Kidney epithelial cell (primary cell): Measurements from ENCODE around the gene RESP18. TPM values are rescaled to one million over a fixed set of nuclear protein-coding genes. Genes with fewer than 3 reads are reported as not detected.
"Not testable (repeated sequence)": the region's sequence is repeated elsewhere in the genome, so short reads cannot be mapped to it uniquely, and the experiment has no call there.

Experiments
- DNase-seq: peaks from one replicate; pipeline ENCODE4 v3.0.0-alpha.2; 2010; ENCODE audit warnings: low read depth
- H3K27me3 ChIP-seq: 2 replicates; pipeline ENCODE4 v1.6.0; 2011; ENCODE audit warnings: low read length; ENCODE audit not compliant: control insufficient read depth, insufficient read depth
- H3K36me3 ChIP-seq: 2 replicates; pipeline ENCODE4 v1.5.1; 2011; ENCODE audit warnings: low read length; ENCODE audit not compliant: control insufficient read depth, insufficient read depth
- H3K4me3 ChIP-seq: 2 replicates; pipeline ENCODE4 v1.5.1; 2011; ENCODE audit warnings: low read depth, mild to moderate bottlenecking, control low read depth, low read length
- total RNA-seq: library from RNA; depleted of rRNA; stranded (reverse); fragments of >200 nt; gene quantifications from 2 replicates; pipeline ENCODE4 v1.2.3, GENCODE V29; 2015
- TF ChIP-seq, protein P1 (sequence below): IDR thresholded peaks from 2 replicates; pipeline ENCODE4 v1.5.1; 2011; ENCODE audit warnings: mild to moderate bottlenecking, moderate library complexity, low read length, control low read depth, inconsistent platforms; ENCODE audit not compliant: insufficient read depth, poor library complexity, severe bottlenecking

Gene RESP18
- total RNA-seq, 1 donor from 2014 or later: not detected

DNA sequence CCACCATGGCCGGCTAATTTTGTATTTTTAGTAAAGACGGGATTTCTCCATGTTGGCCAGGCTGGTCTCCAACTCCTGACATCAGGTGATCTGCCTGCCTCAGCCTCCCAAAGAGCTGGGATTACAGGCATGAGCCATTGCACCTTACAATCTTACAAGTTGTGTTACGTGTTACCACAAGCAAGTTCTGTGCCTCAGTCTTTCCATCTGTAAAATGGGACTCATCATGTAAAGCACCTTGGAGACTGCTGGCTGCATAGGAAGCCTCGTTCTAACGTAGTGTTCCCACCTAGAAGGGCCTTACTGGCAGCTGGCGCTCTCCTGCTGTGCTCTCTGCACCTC is 43.4 kb downstream of the RESP18 start:
- H3K27me3 ChIP-seq: no peaks in the 10 kb centered on the region
- no peak for DNase-seq
- no peak overlapping the region for H3K4me3 ChIP-seq
- TF ChIP-seq, protein P1, sequence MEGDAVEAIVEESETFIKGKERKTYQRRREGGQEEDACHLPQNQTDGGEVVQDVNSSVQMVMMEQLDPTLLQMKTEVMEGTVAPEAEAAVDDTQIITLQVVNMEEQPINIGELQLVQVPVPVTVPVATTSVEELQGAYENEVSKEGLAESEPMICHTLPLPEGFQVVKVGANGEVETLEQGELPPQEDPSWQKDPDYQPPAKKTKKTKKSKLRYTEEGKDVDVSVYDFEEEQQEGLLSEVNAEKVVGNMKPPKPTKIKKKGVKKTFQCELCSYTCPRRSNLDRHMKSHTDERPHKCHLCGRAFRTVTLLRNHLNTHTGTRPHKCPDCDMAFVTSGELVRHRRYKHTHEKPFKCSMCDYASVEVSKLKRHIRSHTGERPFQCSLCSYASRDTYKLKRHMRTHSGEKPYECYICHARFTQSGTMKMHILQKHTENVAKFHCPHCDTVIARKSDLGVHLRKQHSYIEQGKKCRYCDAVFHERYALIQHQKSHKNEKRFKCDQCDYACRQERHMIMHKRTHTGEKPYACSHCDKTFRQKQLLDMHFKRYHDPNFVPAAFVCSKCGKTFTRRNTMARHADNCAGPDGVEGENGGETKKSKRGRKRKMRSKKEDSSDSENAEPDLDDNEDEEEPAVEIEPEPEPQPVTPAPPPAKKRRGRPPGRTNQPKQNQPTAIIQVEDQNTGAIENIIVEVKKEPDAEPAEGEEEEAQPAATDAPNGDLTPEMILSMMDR: no peak
- H3K36me3 ChIP-seq: no peaks in the 10 kb centered on the region

DNA sequence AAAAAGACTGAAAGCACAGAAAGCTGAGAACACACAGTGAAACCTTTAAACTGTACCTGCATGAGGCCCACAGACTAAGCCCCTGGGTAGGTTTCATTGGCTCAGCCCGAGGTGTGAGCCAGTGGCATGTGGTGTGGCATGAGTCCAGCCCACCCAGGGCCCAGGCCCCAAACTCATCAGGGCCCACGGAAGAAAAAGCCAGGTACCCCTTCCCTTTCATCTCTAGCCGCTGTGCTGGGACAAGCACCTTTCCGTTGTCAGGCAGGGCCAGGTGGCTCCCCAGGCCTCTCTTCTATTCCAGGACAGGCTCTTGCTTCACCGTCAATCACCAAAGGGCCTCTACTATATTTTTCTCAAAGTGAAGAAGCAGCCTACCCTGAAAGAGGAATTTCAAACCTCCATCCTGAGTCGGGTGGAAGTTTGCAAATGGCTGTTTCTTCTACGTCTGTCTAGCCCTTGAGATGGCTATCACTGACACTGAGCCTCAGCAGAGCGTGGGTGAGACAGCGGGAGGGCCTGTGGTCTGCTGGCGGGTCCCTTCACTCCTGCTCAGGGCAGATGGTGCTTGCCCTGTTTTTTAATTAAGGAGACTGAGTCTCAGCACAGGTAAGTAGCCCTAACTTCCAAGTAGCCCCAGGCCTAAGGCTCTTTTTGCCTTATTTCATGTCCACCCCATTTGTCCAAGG is 44.8 kb downstream of the RESP18 start:
- H3K27me3 ChIP-seq: no peaks in the 10 kb centered on the region
- no peaks in the 10 kb centered on the region for H3K36me3 ChIP-seq
- TF ChIP-seq, protein P1: no peak
- no peak for DNase-seq
- H3K4me3 ChIP-seq: no peak overlapping the region

DNA sequence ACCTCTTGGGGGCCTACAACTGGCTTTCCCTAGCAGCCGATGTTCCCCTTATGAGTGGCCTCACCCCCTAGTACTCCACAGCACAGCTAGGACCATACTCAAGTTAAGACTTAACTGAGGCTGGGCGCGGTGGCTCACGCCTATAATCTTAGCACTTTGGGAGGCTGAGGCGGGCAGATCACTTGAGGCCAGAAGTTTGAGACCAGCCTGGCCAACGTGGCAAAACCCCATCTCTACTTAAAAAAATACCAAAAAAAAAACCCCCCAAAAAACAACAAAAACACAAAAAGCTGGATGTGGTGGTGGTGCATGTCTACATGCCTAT is 45.5 kb downstream of the RESP18 start:
- H3K27me3 ChIP-seq, H3K36me3 ChIP-seq, H3K4me3 ChIP-seq, DNase-seq: not testable (repeated sequence)

DNA sequence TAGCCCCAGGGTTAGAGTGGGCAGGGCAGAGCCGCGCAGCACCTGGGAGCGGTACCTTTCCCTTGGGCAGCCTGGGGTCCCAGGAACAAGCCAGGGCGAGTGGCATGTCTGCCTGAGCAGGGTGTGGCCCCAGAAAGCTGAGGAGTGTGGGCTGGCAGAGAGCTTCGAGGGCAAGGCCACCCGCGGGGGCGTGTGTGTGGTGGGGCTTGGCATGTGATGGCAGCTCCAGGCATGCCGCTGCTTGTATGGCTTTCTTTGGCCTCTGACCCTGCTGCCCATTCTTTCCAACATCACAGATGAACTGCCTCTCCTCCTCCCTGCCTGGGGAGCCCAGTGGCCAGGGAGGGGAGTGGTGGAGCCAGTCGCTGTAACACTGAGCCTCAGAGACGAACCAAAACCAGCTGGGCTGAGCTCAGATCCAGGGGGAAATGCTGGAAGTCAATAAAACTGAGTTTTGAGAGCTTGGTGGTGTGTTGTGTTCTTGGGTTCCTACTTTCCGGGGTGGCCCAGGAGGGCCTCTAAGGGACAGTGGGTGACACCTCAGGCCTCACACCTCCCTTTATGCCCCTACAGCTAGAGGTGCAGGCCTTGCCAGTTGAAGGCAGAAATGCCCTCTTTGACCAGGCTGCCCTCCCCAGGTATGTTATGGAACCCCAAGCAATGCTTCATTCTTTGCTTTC is 46.0 kb downstream of the RESP18 start:
- H3K4me3 ChIP-seq: no peak overlapping the region

DNA sequence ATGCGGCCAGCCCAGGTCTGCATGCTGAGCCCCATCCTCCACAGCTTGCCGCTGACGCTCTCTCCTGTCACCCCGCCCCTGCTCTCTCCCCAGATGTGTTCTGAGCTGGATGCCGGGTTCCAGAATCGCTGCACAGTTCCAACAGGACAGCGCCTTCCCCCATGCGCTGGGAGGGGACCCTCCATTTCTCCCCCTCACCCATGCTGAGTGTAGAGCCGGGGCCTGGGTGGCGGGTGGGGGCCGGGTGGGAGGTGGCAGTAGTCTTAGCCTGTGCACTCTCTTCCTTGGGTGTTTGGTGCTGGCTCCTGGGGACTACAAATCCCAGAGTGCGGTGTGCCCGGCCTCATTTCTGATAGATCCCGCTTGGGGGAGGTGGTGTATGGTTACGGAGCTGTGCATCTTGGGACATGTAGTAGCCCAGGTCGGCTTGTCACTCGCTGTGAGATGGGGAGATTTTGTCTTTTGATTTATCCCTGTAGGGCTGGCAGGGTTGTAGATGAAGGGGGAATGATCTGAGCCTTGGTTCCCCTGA is 46.6 kb downstream of the RESP18 start:
- TF ChIP-seq, protein P1: no peak
- Histone ChIP-seq H3K27me3 (no peaks in the 10 kb centered on the region), H3K36me3 (no peaks in the 10 kb centered on the region), H3K4me3 (no peak overlapping the region)
- DNase-seq: no peak

More for the DNA sequence above, 46.0 kb downstream of the RESP18 start:
- H3K27me3 ChIP-seq: no peaks in the 10 kb centered on the region
- TF ChIP-seq, protein P1: no peak
- no peaks in the 10 kb centered on the region for H3K36me3 ChIP-seq
- DNase-seq: no peak

DNA sequence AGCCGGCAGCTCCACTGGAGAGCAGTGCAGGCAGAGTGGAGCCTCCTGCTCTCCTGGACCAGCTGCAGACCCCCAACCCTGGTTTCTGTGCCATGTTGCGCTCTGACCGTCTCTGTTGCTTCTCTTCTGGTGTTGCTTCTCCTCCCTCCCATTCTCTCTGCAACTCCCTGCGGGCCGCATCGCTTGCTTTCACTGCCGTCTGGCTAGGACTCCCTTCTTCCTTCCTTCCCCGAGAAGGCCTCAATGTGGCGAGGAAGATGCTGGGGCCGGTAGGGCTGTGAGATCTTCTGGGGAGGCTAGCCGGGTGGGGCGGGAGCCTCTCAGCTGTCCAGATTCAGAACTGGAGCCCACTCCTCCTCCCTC is 47.2 kb downstream of the RESP18 start:
- no peaks in the 10 kb centered on the region for H3K27me3 ChIP-seq
- no peak for DNase-seq
- no peaks in the 10 kb centered on the region for H3K36me3 ChIP-seq
- H3K4me3 ChIP-seq: no peak overlapping the region
- TF ChIP-seq, protein P1: no peak
